GM23338 (cell line): ENCODE results near the gene ATOH8. TPM values are rescaled to one million over a fixed set of nuclear protein-coding genes. Genes with fewer than 3 reads are reported as not detected.

ENCODE experiments used
- ATAC-seq: fragments of 200-7000 bp; cut with Tn5 transposase; 3 replicates; pipeline ENCODE4 v1.9.1; 2020
- DNase-seq: peaks from one replicate; pipeline ENCODE4 v3.0.0-alpha.2; 2015; ENCODE audit warnings: low spot score
- H2AFZ ChIP-seq: fragments of 200-600 bp; sonication (generic); 2 replicates; pipeline ENCODE4 v1.8.0; 2016; ENCODE audit warnings: antibody characterized with exemption, mild to moderate bottlenecking, moderate library complexity
- H3F3A ChIP-seq: fragments of 200-600 bp; sonication (generic); replicated peaks from 2 replicates; pipeline ENCODE4 v1.8.0; 2017; ENCODE audit warnings: antibody characterized with exemption, mixed run types, low read depth
- H3K27ac ChIP-seq: fragments of 200-600 bp; sonication (generic); 2 replicates; pipeline ENCODE4 v1.6.1; 2016; ENCODE audit warnings: low read depth
- H3K27me3 ChIP-seq: fragments of 200-600 bp; sonication (generic); 2 replicates; pipeline ENCODE4 v1.8.0; 2016; ENCODE audit warnings: mild to moderate bottlenecking, mixed run types, moderate library complexity; ENCODE audit not compliant: insufficient read depth
- H3K36me3 ChIP-seq: fragments of 200-600 bp; sonication (generic); 2 replicates; pipeline ENCODE4 v1.8.0; 2016; ENCODE audit warnings: mild to moderate bottlenecking; ENCODE audit not compliant: insufficient read depth
- H3K4me1 ChIP-seq: fragments of 200-600 bp; sonication (generic); 2 replicates; pipeline ENCODE4 v1.8.0; 2016; ENCODE audit warnings: mild to moderate bottlenecking, moderate library complexity; ENCODE audit not compliant: insufficient read depth
- H3K4me2 ChIP-seq: fragments of 200-600 bp; sonication (generic); 2 replicates; pipeline ENCODE4 v1.7.1; 2017; ENCODE audit warnings: mixed run types
- H3K4me3 ChIP-seq: fragments of 200-600 bp; sonication (generic); 2 replicates; pipeline ENCODE4 v1.6.1; 2016; ENCODE audit warnings: mixed run types
- H3K79me2 ChIP-seq: fragments of 200-600 bp; sonication (generic); replicated peaks from 2 replicates; pipeline ENCODE4 v1.8.0; 2017; ENCODE audit warnings: mild to moderate bottlenecking; ENCODE audit not compliant: insufficient read depth
- H3K9me2 ChIP-seq: fragments of 200-600 bp; sonication (generic); 2 replicates; pipeline ENCODE4 v1.8.0; 2017; ENCODE audit not compliant: insufficient read depth
- H4K20me1 ChIP-seq: fragments of 200-600 bp; sonication (generic); replicated peaks from 2 replicates; pipeline ENCODE4 v1.8.0; 2017; ENCODE audit warnings: mild to moderate bottlenecking; ENCODE audit not compliant: insufficient read depth
- H3K27ac Mint-ChIP-seq: 2 replicates; pipeline ENCODE4 v1.8.0; 2020; ENCODE audit warnings: inconsistent platforms, mild to moderate bottlenecking, moderate library complexity, mixed read lengths
- H3K27me3 Mint-ChIP-seq: 3 replicates; pipeline ENCODE4 v1.8.0; 2022; ENCODE audit warnings: low read depth, mild to moderate bottlenecking, moderate library complexity, mixed read lengths, inconsistent platforms; ENCODE audit not compliant: insufficient read depth, poor library complexity
- H3K36me3 Mint-ChIP-seq: 3 replicates; pipeline ENCODE4 v1.8.0; 2021; ENCODE audit warnings: low read depth, mild to moderate bottlenecking, inconsistent platforms, moderate library complexity, mixed read lengths
- H3K4me1 Mint-ChIP-seq: 3 replicates; pipeline ENCODE4 v1.8.0; 2020; ENCODE audit warnings: mild to moderate bottlenecking, inconsistent platforms, mixed read lengths
- H3K4me3 Mint-ChIP-seq: 3 replicates; pipeline ENCODE4 v1.8.0; 2021; ENCODE audit warnings: moderate library complexity, mild to moderate bottlenecking, inconsistent platforms, mixed read lengths
- H3K9me3 Mint-ChIP-seq: 3 replicates; pipeline ENCODE4 v1.8.0; 2020; ENCODE audit warnings: moderate library complexity, mild to moderate bottlenecking, inconsistent platforms, mixed read lengths
- CREB1 ChIP-seq: fragments of 250-450 bp; sonication (Bioruptor Pico); IDR thresholded peaks from 2 replicates; pipeline ENCODE4 v1.5.0; 2020; ENCODE audit warnings: low read depth, mild to moderate bottlenecking, moderate library complexity
- JUNB ChIP-seq: IDR thresholded peaks from one replicate; pipeline ENCODE4 v1.6.1; 2016; ENCODE audit warnings: antibody characterized with exemption; ENCODE audit not compliant: unreplicated experiment
- STAT1 ChIP-seq: IDR thresholded peaks from one replicate; pipeline ENCODE4 v1.6.1; 2016; ENCODE audit warnings: antibody characterized with exemption; ENCODE audit not compliant: unreplicated experiment
- ZNF114 ChIP-seq: fragments of 250-450 bp; sonication (Bioruptor Pico); IDR thresholded peaks from 2 replicates; pipeline ENCODE4 v1.5.0; 2020; ENCODE audit warnings: mild to moderate bottlenecking, moderate library complexity
- polyA plus RNA-seq: library from polyadenylated mRNA; unstranded; fragments of >200 nt; fragmentation: Nextera tagmentation; extraction: Ambion mirVana; gene quantifications from 2 replicates; pipeline ENCODE4 v1.2.1, GENCODE V29; 2016
- total RNA-seq: library from RNA; depleted of rRNA; stranded (reverse); fragments of >200 nt; shearing (Covaris generic); gene quantifications from 2 replicates; pipeline ENCODE4 v1.2.3, GENCODE V29; 2014
- TF ChIP-seq, protein P1 (sequence below): IDR thresholded peaks from one replicate; pipeline ENCODE4 v1.6.1; 2018; ENCODE audit warnings: antibody characterized with exemption; ENCODE audit not compliant: unreplicated experiment
- TF ChIP-seq, protein P2 (sequence below): fragments of 250-450 bp; sonication (Bioruptor Pico); IDR thresholded peaks from 2 replicates; pipeline ENCODE4 v1.5.0; 2020; ENCODE audit warnings: mild to moderate bottlenecking, moderate library complexity
- TF ChIP-seq, protein P3 (sequence below), 2 experiments: fragments of 200-600 bp in 1 of 2; sonication (generic) in 1 of 2; conservative IDR thresholded peaks; 2 replicates each; pipeline versions ENCODE4 v1.5.1 to v1.6.1; 2016 to 2017; ENCODE audit warnings: antibody characterized with exemption in 2 of 2, low read depth in 2 of 2, mild to moderate bottlenecking in 2 of 2, moderate library complexity in 1 of 2

The ATOH8 gene
- total and polyA plus RNA-seq, 2 experiments from 2014 or later, result 0.11 to 0.97 TPM

DNA sequence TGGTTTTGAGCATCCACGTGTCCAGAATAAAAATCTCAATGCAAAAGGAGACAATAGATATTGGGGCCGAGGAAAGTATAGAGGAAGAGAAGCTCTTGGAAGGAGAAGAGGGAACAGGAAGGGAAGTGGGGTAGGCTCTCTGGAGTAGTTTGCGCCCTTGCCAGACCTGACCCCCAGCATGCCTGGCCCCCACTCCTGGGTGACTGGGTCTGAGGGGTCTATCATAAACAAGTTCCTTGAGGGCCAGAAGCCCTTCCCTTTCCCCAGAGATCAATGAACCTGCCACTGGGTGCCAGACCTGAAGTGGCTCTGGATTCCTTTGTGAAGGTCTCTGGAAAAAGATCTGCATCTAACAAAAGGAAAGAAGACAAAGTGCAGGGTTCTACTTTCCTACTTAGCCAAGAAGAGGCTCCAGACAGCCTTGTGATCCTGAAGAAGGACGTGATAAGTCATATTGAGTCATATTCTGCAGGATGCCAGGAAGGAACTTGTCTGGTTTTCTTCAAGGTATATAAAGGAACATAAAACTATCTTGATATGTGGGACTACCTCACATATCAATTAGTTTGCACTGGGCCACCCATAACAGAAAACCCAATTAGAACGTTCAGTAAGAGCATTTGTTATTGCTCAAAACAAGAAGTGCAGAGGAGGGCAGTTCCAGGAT is 18.7 kb upstream of the ATOH8 start:
- Histone ChIP-seq H3K4me3 (no peak overlapping the region), H3F3A (no peaks in the 10 kb centered on the region), H3K9me2 (no peaks in the 10 kb centered on the region), H3K27ac (no peak overlapping the region), H3K79me2 (no peaks in the 10 kb centered on the region), H2AFZ (no peak overlapping the region), H3K36me3 (no peaks in the 10 kb centered on the region), H3K4me1 (no peaks in the 10 kb centered on the region), H3K27me3 (no peaks in the 10 kb centered on the region), H3K4me2 (no peak overlapping the region), H4K20me1 (no peaks in the 10 kb centered on the region)
- H3K27ac Mint-ChIP-seq, result no peak overlapping the region
- no peaks in the 10 kb centered on the region for H3K36me3 Mint-ChIP-seq
- no peaks in the 10 kb centered on the region for H3K4me1 Mint-ChIP-seq
- peaks cover 4% of the 10 kb centered on the region for H3K27me3 Mint-ChIP-seq
- ATAC-seq (no peak), DNase-seq (no peak)
- no peak overlapping the region for H3K4me3 Mint-ChIP-seq
- no peaks in the 10 kb centered on the region for H3K9me3 Mint-ChIP-seq
- no peak for TF ChIP-seq STAT1

DNA sequence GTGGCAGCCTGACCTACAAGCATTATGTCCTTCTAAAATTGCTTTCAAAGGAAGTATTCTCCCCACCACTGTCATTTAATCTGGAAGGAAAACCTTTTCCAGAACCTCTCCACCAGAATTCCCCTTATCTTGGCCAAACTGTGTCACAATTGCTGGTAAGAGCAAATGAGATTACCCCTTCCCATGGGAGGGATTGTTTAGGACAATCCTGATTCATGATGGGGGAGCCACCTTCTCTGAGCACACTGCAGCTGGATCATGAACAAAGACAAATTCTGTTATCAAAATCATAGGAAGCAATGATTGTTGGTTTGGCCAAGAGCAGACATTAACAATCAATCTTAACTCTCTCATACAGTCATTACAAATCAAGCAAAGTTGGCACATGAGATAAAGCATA is 18.1 kb upstream of the ATOH8 start:
- Histone ChIP-seq H3K36me3 (no peaks in the 10 kb centered on the region), H3F3A (no peaks in the 10 kb centered on the region), H4K20me1 (no peaks in the 10 kb centered on the region), H3K4me3 (no peak overlapping the region), H3K9me2 (no peaks in the 10 kb centered on the region), H2AFZ (no peak overlapping the region), H3K79me2 (no peaks in the 10 kb centered on the region), H3K27me3 (no peaks in the 10 kb centered on the region), H3K27ac (no peak overlapping the region), H3K4me2 (no peak overlapping the region), H3K4me1 (no peaks in the 10 kb centered on the region)
- H3K4me3 Mint-ChIP-seq, result no peak overlapping the region
- H3K36me3 Mint-ChIP-seq, result no peaks in the 10 kb centered on the region
- no peak for DNase-seq
- H3K27ac Mint-ChIP-seq, result no peak overlapping the region
- H3K4me1 Mint-ChIP-seq, result no peaks in the 10 kb centered on the region
- ATAC-seq, result no peak
- peaks cover 4% of the 10 kb centered on the region for H3K27me3 Mint-ChIP-seq
- TF ChIP-seq ZNF114 (CRISPR knock-in tag) (no peak), CREB1 (no peak), JUNB (no peak)
- TF ChIP-seq, protein P1, sequence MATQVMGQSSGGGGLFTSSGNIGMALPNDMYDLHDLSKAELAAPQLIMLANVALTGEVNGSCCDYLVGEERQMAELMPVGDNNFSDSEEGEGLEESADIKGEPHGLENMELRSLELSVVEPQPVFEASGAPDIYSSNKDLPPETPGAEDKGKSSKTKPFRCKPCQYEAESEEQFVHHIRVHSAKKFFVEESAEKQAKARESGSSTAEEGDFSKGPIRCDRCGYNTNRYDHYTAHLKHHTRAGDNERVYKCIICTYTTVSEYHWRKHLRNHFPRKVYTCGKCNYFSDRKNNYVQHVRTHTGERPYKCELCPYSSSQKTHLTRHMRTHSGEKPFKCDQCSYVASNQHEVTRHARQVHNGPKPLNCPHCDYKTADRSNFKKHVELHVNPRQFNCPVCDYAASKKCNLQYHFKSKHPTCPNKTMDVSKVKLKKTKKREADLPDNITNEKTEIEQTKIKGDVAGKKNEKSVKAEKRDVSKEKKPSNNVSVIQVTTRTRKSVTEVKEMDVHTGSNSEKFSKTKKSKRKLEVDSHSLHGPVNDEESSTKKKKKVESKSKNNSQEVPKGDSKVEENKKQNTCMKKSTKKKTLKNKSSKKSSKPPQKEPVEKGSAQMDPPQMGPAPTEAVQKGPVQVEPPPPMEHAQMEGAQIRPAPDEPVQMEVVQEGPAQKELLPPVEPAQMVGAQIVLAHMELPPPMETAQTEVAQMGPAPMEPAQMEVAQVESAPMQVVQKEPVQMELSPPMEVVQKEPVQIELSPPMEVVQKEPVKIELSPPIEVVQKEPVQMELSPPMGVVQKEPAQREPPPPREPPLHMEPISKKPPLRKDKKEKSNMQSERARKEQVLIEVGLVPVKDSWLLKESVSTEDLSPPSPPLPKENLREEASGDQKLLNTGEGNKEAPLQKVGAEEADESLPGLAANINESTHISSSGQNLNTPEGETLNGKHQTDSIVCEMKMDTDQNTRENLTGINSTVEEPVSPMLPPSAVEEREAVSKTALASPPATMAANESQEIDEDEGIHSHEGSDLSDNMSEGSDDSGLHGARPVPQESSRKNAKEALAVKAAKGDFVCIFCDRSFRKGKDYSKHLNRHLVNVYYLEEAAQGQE, result no peak
- TF ChIP-seq, protein P2, sequence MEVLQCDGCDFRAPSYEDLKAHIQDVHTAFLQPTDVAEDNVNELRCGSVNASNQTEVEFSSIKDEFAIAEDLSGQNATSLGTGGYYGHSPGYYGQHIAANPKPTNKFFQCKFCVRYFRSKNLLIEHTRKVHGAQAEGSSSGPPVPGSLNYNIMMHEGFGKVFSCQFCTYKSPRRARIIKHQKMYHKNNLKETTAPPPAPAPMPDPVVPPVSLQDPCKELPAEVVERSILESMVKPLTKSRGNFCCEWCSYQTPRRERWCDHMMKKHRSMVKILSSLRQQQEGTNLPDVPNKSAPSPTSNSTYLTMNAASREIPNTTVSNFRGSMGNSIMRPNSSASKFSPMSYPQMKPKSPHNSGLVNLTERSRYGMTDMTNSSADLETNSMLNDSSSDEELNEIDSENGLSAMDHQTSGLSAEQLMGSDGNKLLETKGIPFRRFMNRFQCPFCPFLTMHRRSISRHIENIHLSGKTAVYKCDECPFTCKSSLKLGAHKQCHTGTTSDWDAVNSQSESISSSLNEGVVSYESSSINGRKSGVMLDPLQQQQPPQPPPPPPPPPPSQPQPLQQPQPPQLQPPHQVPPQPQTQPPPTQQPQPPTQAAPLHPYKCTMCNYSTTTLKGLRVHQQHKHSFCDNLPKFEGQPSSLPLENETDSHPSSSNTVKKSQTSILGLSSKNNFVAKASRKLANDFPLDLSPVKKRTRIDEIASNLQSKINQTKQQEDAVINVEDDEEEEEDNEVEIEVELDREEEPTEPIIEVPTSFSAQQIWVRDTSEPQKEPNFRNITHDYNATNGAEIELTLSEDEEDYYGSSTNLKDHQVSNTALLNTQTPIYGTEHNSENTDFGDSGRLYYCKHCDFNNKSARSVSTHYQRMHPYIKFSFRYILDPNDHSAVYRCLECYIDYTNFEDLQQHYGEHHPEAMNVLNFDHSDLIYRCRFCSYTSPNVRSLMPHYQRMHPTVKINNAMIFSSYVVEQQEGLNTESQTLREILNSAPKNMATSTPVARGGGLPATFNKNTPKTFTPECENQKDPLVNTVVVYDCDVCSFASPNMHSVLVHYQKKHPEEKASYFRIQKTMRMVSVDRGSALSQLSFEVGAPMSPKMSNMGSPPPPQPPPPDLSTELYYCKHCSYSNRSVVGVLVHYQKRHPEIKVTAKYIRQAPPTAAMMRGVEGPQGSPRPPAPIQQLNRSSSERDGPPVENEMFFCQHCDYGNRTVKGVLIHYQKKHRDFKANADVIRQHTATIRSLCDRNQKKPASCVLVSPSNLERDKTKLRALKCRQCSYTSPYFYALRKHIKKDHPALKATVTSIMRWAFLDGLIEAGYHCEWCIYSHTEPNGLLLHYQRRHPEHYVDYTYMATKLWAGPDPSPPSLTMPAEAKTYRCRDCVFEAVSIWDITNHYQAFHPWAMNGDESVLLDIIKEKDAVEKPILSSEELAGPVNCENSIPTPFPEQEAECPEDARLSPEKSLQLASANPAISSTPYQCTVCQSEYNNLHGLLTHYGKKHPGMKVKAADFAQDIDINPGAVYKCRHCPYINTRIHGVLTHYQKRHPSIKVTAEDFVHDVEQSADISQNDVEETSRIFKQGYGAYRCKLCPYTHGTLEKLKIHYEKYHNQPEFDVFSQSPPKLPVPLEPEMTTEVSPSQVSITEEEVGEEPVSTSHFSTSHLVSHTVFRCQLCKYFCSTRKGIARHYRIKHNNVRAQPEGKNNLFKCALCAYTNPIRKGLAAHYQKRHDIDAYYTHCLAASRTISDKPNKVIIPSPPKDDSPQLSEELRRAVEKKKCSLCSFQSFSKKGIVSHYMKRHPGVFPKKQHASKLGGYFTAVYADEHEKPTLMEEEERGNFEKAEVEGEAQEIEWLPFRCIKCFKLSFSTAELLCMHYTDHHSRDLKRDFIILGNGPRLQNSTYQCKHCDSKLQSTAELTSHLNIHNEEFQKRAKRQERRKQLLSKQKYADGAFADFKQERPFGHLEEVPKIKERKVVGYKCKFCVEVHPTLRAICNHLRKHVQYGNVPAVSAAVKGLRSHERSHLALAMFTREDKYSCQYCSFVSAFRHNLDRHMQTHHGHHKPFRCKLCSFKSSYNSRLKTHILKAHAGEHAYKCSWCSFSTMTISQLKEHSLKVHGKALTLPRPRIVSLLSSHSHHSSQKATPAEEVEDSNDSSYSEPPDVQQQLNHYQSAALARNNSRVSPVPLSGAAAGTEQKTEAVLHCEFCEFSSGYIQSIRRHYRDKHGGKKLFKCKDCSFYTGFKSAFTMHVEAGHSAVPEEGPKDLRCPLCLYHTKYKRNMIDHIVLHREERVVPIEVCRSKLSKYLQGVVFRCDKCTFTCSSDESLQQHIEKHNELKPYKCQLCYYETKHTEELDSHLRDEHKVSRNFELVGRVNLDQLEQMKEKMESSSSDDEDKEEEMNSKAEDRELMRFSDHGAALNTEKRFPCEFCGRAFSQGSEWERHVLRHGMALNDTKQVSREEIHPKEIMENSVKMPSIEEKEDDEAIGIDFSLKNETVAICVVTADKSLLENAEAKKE (CRISPR knock-in tag), result no peak
- TF ChIP-seq, protein P3, sequence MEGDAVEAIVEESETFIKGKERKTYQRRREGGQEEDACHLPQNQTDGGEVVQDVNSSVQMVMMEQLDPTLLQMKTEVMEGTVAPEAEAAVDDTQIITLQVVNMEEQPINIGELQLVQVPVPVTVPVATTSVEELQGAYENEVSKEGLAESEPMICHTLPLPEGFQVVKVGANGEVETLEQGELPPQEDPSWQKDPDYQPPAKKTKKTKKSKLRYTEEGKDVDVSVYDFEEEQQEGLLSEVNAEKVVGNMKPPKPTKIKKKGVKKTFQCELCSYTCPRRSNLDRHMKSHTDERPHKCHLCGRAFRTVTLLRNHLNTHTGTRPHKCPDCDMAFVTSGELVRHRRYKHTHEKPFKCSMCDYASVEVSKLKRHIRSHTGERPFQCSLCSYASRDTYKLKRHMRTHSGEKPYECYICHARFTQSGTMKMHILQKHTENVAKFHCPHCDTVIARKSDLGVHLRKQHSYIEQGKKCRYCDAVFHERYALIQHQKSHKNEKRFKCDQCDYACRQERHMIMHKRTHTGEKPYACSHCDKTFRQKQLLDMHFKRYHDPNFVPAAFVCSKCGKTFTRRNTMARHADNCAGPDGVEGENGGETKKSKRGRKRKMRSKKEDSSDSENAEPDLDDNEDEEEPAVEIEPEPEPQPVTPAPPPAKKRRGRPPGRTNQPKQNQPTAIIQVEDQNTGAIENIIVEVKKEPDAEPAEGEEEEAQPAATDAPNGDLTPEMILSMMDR (conservative IDR thresholded peaks at IDR 0.05; ENCODE audit: low read depth in 2 of 2), result no peak
- H3K9me3 Mint-ChIP-seq, result no peaks in the 10 kb centered on the region
